Spleen (tissue), 11 donors: ENCODE results near the gene MYH14. TPM values are rescaled to one million over a fixed set of nuclear protein-coding genes. Genes with fewer than 3 reads are reported as not detected.

Experiments
- DNase-seq: peaks from one replicate; pipeline ENCODE4 v3.0.0-alpha.2; 2020
- H3K27ac ChIP-seq, 8 donors: fragments of 200-600 bp; sonication (generic) in 7 of 8; 1 replicate in 4 of 8; 2 replicates in 4 of 8; pipeline versions ENCODE4 v1.5.0 to v1.8.0; 2016 to 2021; ENCODE audit warnings: inconsistent platforms in 4 of 8, mild to moderate bottlenecking in 4 of 8, moderate library complexity in 1 of 8
- H3K27me3 ChIP-seq, 7 donors: fragments of 200-600 bp; sonication (generic) in 6 of 7; replicated peaks in 1 of 7; 1 replicate in 4 of 7; 2 replicates in 3 of 7; pipeline versions ENCODE4 v1.5.0 to v1.8.0; 2016 to 2021; ENCODE audit warnings: inconsistent platforms in 3 of 7, mild to moderate bottlenecking in 1 of 7
- H3K36me3 ChIP-seq, 6 donors: fragments of 200-600 bp; sonication (generic) in 5 of 6; 1 replicate in 4 of 6; 2 replicates in 2 of 6; pipeline versions ENCODE4 v1.5.0 to v1.8.0; 2016 to 2021; ENCODE audit warnings: inconsistent platforms in 2 of 6
- H3K4me1 ChIP-seq, 6 donors: fragments of 200-600 bp; sonication (generic) in 5 of 6; 1 replicate in 3 of 6; 2 replicates in 3 of 6; pipeline versions ENCODE4 v1.5.0 to v1.8.0; 2016 to 2021; ENCODE audit warnings: inconsistent platforms in 3 of 6
- H3K4me3 ChIP-seq, 8 donors: fragments of 200-600 bp; sonication (generic) in 7 of 8; 1 replicate in 4 of 8; 2 replicates in 4 of 8; pipeline versions ENCODE4 v1.5.0 to v1.8.0; 2016 to 2021; ENCODE audit warnings: inconsistent platforms in 4 of 8, mild to moderate bottlenecking in 4 of 8, moderate library complexity in 2 of 8
- H3K9me3 ChIP-seq, 8 donors: fragments of 200-600 bp; sonication (generic) in 7 of 8; 1 replicate in 4 of 8; 2 replicates in 4 of 8; pipeline versions ENCODE4 v1.5.0 to v1.8.0; 2016 to 2021; ENCODE audit warnings: inconsistent platforms in 4 of 8
- POLR2A ChIP-seq, 3 donors: fragments of 450-650 bp; IDR thresholded peaks; one replicate each; pipeline ENCODE4 v1.5.1; 2017; ENCODE audit warnings: antibody characterized with exemption in 3 of 3, mild to moderate bottlenecking in 1 of 3
- POLR2AphosphoS5 ChIP-seq, 3 donors: sonication (generic); formaldehyde crosslinking; IDR thresholded peaks; one replicate each; pipeline ENCODE4 v1.5.1; 2017; ENCODE audit warnings: antibody characterized with exemption in 3 of 3
- WGBS, 5 donors: extraction: QIAGEN DNeasy Blood & Tissue Kit in 3 of 5; methylation state at CpG; one replicate each; pipeline versions ENCODE4 v1.1.5 to v1.1.7; 2013 to 2018; 5-methylcytosine and 5-hydroxymethylcytosine counted together
- intact Hi-C: fragments of 100-400 bp; cut with DNase I; formaldehyde crosslinking; loops from one replicate; pipeline ENCODE4 v1.15.0; 2023; ENCODE audit warnings: low total_unique reads
- polyA plus RNA-seq, 3 donors: library from polyadenylated mRNA; stranded (reverse); fragments of 200-250 nt; gene quantifications; one replicate each; pipeline ENCODE4 v1.2.1, GENCODE V29; 2013
- small RNA-seq, 4 donors: library from RNA; depleted of rRNA; stranded (forward); fragments of <200 nt; gene quantifications; one replicate each; pipeline ENCODE3, GENCODE V24; 2016
- total RNA-seq, 7 donors: library from RNA; depleted of rRNA in 3 of 7; stranded (reverse); fragments of >200 nt in 3 of 7; fragmentation: NEBNext Ultra II Directional in 4 of 7; extraction: Animal tissue kit (Norgen Biotek cat#: 25700) in 4 of 7; gene quantifications; one replicate each; pipeline versions ENCODE4 v1.1.0 to v1.2.1, GENCODE V29; 2016 to 2021
- TF ChIP-seq, protein P1 (sequence below), 11 experiments: fragments of 200-600 bp in 7 of 11; fragments of 450-650 bp in 4 of 11; sonication (generic) in 4 of 11; IDR thresholded peaks in 8 of 11; conservative IDR thresholded peaks in 3 of 11; 1 replicate in 7 of 11; 2 replicates in 4 of 11; pipeline versions ENCODE4 v1.4.0 to v1.8.0; 2016 to 2021; ENCODE audit warnings: antibody characterized with exemption in 11 of 11, inconsistent platforms in 4 of 11, mild to moderate bottlenecking in 1 of 11
- donor health status: healthy with polysubstance abuse.
- donor health status: DM: no; HTN: no; CAD: no; lungs with moderate emphysema.
- donor health status: DM: no; HTN: no; CAD: no.
- donor health status: Bipolar disorder and iron deficiency.
- donor health status: healthy.
- donor health status: DM: no; HTN: no; CAD: no.
- donor health status: DM: yes; HTN: yes; CAD: no.

Gene MYH14
- total and polyA plus RNA-seq, 10 donors: 0.04 to 1.5 (median 0.28) TPM; not detected in 1

- Histone ChIP-seq H3K4me1 (peaks cover 0 to 54% (median 13%) of the 10 kb centered on the region in 6 donors), H3K36me3 (no peaks in the 10 kb centered on the region), H3K4me3 (peak overlapping the region; percentile 42 to 72 (median 48)), H3K27me3 (no peaks in the 10 kb centered on the region), H3K9me3 (no peaks in the 10 kb centered on the region), H3K27ac (peak overlapping the region; percentile 86 to 97 (median 94))
- WGBS, 5 donors: 30 to 44% (median 32%) methylated on average over 47 to 54 of the region's 54 CpGs
- peak in 1 of 3 donors; percentile 75 for TF ChIP-seq POLR2A (IDR thresholded peaks at IDR 0.05)
- TF ChIP-seq, protein P1, sequence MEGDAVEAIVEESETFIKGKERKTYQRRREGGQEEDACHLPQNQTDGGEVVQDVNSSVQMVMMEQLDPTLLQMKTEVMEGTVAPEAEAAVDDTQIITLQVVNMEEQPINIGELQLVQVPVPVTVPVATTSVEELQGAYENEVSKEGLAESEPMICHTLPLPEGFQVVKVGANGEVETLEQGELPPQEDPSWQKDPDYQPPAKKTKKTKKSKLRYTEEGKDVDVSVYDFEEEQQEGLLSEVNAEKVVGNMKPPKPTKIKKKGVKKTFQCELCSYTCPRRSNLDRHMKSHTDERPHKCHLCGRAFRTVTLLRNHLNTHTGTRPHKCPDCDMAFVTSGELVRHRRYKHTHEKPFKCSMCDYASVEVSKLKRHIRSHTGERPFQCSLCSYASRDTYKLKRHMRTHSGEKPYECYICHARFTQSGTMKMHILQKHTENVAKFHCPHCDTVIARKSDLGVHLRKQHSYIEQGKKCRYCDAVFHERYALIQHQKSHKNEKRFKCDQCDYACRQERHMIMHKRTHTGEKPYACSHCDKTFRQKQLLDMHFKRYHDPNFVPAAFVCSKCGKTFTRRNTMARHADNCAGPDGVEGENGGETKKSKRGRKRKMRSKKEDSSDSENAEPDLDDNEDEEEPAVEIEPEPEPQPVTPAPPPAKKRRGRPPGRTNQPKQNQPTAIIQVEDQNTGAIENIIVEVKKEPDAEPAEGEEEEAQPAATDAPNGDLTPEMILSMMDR (IDR thresholded peaks at IDR 0.05 in 8 of 11, conservative IDR thresholded peaks at IDR 0.05 in 3 of 11): no peak
- TF ChIP-seq POLR2AphosphoS5 (IDR thresholded peaks at IDR 0.05): peak; percentile 96 to 97 (median 97)
- DNase-seq: peak; percentile 93
- intact Hi-C loops: loop anchor here (5.0 kb wide), 1 partner anchor 424 kb away; no protein-coding TSS in a partner anchor
Observed at GRCh38 chr19:50358483-50359327, 155.3 kb downstream of the MYH14 start.

DNA sequence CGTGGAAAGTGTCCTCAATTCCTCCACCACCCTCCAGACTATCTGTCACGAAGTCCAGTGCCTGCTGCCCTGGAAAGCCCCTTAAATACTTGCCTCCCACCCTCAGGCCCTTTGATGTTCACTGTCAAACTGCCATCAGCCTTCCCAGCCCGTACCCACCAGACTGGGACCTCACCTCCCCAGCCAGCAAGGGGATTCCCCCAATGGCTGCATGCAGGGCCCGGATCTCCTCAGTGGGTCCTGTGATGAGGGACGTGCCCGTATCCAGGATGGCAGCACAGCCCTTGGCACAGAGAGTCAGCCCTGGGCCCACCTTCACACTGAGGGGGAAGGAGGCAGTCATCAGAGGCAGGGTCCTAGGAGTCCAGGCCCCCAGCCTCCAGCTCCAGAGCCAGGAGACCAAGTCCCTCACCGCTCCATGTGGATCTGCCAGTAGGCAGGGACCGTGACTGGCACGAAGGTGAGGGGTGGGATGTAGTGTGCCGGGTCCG lies 156.0 kb downstream of the MYH14 start:
- intact Hi-C loops: loop anchor here (5.0 kb wide), 1 partner anchor 423 kb away; no protein-coding TSS in a partner anchor
- 83 to 96% (median 90%) methylated on average over 9 to 11 of the region's 11 CpGs for WGBS, 5 donors
- H3K27me3 ChIP-seq: no peaks in the 10 kb centered on the region
- no peaks in the 10 kb centered on the region for H3K9me3 ChIP-seq
- H3K4me3 ChIP-seq: no peak overlapping the region
- DNase-seq: no peak
- H3K27ac ChIP-seq: no peak overlapping the region
- TF ChIP-seq POLR2A (IDR thresholded peaks at IDR 0.05): no peak
- TF ChIP-seq, protein P1 (IDR thresholded peaks at IDR 0.05 in 8 of 11, conservative IDR thresholded peaks at IDR 0.05 in 3 of 11): no peak
- TF ChIP-seq POLR2AphosphoS5 (IDR thresholded peaks at IDR 0.05): no peak
- H3K36me3 ChIP-seq: no peaks in the 10 kb centered on the region
- peaks cover 0 to 60% (median 15%) of the 10 kb centered on the region in 6 donors for H3K4me1 ChIP-seq

Small RNA genes within 50 kb of the gene (small RNA-seq; reads per million reads assigned to genes)
- 0 reads per million in 4 donors for gene RF00017

Other genes starting within 250 kb of the MYH14 start
- gene SIGLEC11, start 242.4 kb upstream of the MYH14 start, total RNA-seq: 10 to 100 TPM; 18.7 to 97.5 (median 42.8) TPM
- 10 to 100 TPM in 1 of 3 donors, 1 to 10 TPM in 2; 2.2 to 52.3 (median 7.9) TPM for gene SIGLEC11, start 242.4 kb upstream of the MYH14 start, polyA plus RNA-seq
- 10 to 100 TPM; 46.4 to 60.8 (median 56.6) TPM for gene VRK3, start 178.2 kb upstream of the MYH14 start, total RNA-seq
- gene VRK3, start 178.2 kb upstream of the MYH14 start, polyA plus RNA-seq: 10 to 100 TPM; 17.0 to 31.9 (median 20.4) TPM
- 10 to 100 TPM; 13.5 to 24.2 (median 19.2) TPM for gene ZNF473, start 177.6 kb upstream of the MYH14 start, total RNA-seq
- gene ZNF473, start 177.6 kb upstream of the MYH14 start, polyA plus RNA-seq: 1 to 10 TPM; 2.4 to 4.5 (median 2.5) TPM
- gene IZUMO2, start 40.3 kb upstream of the MYH14 start, total RNA-seq: not detected
- not detected for gene IZUMO2, start 40.3 kb upstream of the MYH14 start, polyA plus RNA-seq
- gene KCNC3, start 125.8 kb downstream of the MYH14 start, total RNA-seq: 10 to 100 TPM in 2 of 7 donors, 1 to 10 TPM in 5; 2.6 to 20.8 (median 7.1) TPM
- gene KCNC3, start 125.8 kb downstream of the MYH14 start, polyA plus RNA-seq: 1 to 10 TPM in 1 of 3 donors, under 1 TPM in 2; 0.72 to 2.6 (median 0.74) TPM
- gene NAPSA, start 162.0 kb downstream of the MYH14 start, total RNA-seq: 1 to 10 TPM; 1.5 to 3.4 (median 2.3) TPM
- 1 to 10 TPM; 4.5 to 6.4 (median 5.0) TPM for gene NAPSA, start 162.0 kb downstream of the MYH14 start, polyA plus RNA-seq
- gene NR1H2, start 172.8 kb downstream of the MYH14 start, total RNA-seq: 10 to 100 TPM; 59.9 to 96.0 (median 84.8) TPM
- 10 to 100 TPM; 53.1 to 75.5 (median 55.8) TPM for gene NR1H2, start 172.8 kb downstream of the MYH14 start, polyA plus RNA-seq
- 10 to 100 TPM; 26.5 to 39.9 (median 28.2) TPM for gene POLD1, start 180.7 kb downstream of the MYH14 start, total RNA-seq
- gene POLD1, start 180.7 kb downstream of the MYH14 start, polyA plus RNA-seq: 10 to 100 TPM; 50.9 to 66.6 (median 66.5) TPM
- 10 to 100 TPM; 22.1 to 76.6 (median 34.4) TPM for gene SPIB, start 215.3 kb downstream of the MYH14 start, total RNA-seq
- gene SPIB, start 215.3 kb downstream of the MYH14 start, polyA plus RNA-seq: 10 to 100 TPM; 55.5 to 90.5 (median 86.1) TPM
- gene MYBPC2, start 229.3 kb downstream of the MYH14 start, total RNA-seq: 1 to 10 TPM in 1 of 7 donors, under 1 TPM in 4, not detected in 2; 0.28 to 1.5 (median 0.40) TPM
- 1 to 10 TPM in 1 of 3 donors, under 1 TPM in 2; 0.33 to 1.7 (median 0.45) TPM for gene MYBPC2, start 229.3 kb downstream of the MYH14 start, polyA plus RNA-seq